Suppressor macrophage treated with lipopolysaccharide for 1 hour (primary cell): ENCODE results near the gene USP11.
"Not testable (repeated sequence)": the region's sequence is repeated elsewhere in the genome, so short reads cannot be mapped to it uniquely, and the experiment has no call there.

ENCODE experiments used
- DNase-seq, 3 donors: peaks; one replicate each; pipeline ENCODE4 v3.0.0-alpha.2; 2020 to 2022

Gene USP11

GRCh38 chrX:47248576-47248975, 15.8 kb downstream of the USP11 start:
- DNase-seq: no peak

- no peak for DNase-seq
These were observed 17.2 kb downstream of the USP11 start for GRCh38 chrX:47250017-47250347.

DNA sequence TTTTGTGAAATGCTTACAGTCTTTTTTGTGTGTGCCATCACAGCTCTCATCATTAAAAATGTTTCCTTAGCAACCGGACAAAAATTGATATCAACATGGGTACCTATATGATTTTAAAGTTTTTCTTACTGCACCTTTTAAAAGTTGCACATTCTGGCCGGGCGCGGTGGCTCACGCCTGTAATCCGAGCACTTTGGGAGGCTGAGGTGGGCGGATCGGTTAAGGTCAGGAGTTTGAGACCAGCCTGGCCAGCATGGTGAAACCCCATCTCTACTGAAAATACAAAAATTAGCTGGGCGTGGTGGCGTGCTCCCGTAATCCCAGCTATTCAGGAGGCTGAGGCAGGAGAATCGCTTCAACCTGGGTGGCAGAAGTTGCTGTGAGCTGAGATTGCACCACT, 24.8 kb downstream of the USP11 start:
- DNase-seq: not testable (repeated sequence)

DNA sequence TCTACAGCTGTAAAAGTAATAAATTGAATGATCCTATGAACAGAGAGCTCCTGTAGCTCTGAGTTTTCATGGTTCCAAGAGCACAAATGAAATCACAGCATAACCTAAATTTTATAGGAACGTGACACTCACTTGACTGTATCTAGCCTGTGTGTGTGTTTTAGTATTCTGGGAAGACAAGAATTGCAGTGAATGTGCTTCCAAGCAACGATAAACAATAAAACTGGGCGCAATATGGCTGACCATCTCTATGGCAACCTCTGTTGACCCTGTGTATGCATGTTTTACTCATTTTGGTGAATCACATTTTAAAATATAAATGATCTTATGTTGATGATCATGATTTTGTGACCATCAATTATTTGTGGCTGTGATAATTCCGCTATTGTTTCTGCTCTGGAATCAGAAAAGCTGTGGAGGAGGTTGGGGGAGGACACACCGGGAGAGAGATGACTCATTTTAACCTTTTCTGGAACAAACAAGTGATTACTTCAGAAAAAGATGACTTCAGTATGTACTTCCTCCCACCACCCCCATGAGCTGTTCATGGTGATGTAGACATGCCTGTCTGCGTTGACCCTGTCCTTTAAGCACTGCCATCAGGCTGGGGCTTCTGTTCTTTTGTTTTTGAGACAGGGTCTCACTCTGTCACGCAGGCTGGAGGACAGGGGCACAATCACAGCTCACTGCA, 31.8 kb downstream of the USP11 start:
- peak; percentile 66 to 72 (median 67) for DNase-seq

DNA sequence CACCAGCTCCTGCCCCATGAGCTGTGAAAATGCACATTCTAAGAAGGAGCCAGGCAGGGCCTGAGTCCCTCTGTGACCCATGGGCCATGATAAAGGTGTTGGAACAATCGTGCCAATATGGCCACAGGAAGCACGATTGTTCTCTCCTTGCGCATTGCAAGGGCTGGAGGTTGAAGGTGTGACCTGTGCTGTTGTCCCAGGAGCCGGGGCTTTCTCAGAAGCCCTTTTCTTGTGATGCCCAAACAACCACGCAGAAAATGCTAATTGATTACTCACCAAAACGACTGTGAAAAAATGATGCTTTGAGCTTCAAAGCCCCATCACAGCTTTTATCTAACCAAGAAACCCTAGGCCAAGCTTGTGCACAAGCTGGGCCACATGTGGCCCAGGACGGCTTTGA, 33.8 kb downstream of the USP11 start:
- no peak for DNase-seq

DNA sequence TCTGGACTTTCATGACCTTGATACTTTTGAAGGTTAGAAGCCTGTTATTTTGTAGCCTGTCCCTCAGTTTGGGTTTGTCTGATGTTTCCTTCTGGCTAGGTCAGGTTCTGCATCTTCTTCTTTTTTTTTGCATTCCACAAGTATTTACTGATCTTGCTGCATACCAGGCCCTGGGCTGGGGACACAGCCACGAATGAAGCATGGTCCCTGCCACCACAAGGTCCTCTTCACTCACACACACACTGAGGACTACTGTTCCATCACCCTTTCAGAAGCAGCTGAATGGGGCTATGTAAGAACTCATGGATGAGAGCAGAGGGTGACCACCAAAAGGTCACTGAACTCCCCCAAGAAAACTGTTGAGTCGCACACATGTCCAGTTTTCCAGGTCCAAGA, 39.2 kb downstream of the USP11 start:
- no peak for DNase-seq

- DNase-seq: no peak
These were observed 40.4 kb downstream of the USP11 start for GRCh38 chrX:47273011-47273730.

- no peak for DNase-seq
These were observed 45.9 kb downstream of the USP11 start for GRCh38 chrX:47278691-47279090.

GRCh38 chrX:47283015-47283771, 50.4 kb downstream of the USP11 start:
- DNase-seq: peak in 1 of 3 donors; percentile 22

DNA sequence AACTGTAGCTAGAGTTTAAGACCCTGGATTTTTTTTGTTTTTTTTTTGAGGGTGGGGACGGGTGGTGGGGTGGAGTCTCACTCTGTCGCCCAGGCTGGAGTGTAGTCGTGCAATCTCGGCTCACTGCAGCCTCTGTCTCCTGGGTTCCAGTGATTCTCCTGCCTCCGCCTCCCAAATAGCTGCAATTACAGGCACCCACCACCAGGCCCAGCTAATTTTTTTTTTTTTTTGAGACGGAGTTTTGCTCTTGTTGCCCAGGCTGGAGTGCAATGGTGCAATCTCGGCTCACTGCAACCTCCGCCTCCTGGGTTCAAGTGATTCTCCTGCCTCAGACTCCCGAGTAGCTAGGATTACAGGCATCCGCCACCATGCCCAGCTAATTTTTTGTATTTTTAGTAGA, 51.8 kb downstream of the USP11 start:
- DNase-seq: not testable (repeated sequence)

DNA sequence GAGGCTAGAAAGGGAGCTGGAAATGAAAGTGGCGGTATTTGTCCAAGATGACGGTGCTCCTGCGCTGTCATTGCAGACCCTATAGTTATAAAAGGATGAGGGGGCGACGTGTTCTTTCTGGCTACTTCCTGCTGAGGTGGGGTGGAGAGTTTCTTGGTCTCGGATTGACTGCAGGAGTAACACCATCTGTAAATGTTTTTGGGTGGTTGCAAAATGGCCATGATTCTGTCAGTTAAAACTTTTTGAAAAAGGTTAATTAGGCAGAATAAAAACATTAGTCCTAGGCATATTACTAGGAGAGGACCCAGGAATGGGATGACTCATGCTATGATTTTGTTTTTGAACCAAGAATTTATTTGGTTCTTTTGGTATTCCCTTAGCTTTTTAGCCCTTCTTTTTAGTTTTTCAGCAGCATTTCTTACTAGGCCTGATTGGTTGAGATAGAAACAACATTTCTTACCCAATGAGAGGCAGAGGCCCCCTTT, 53.1 kb downstream of the USP11 start:
- no peak for DNase-seq

DNA sequence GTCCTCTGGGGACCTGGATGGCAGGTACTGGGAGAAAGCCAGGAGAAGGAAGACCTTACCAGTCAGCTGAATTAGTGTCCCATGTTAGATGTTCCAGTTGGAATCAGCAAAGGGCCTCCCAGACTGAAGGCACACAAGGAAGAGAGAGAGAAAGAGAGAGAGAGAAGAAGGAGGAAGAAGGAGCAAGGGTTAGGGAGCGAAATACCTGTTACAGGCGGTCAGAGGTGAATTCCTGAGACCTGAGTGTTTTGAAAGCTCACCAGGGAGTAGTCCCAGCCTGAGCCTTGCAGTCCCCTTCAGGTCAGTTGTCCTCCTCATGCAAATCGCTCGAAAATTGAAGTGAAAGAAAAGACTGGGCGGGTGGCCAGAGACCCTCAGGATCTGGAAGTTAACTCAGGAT, 60.3 kb downstream of the USP11 start:
- no peak for DNase-seq

GRCh38 chrX:47296766-47297365, 64.1 kb downstream of the USP11 start:
- DNase-seq: no peak

- no peak for DNase-seq
These were observed 65.1 kb downstream of the USP11 start for GRCh38 chrX:47297874-47298273.
